Prostate gland (tissue), 2 donors: ENCODE measurements around the gene DCAF15.

Experiments
- CTCF ChIP-seq, 4 experiments: fragments of 200-600 bp in 2 of 4; fragments of 450-650 bp in 2 of 4; sonication (generic) in 2 of 4; IDR thresholded peaks; 1 replicate in 3 of 4; 2 replicates in 1 of 4; pipeline ENCODE4 v1.5.1; 2016 to 2019; ENCODE audit warnings: antibody characterized with exemption in 4 of 4, mild to moderate bottlenecking in 2 of 4, moderate library complexity in 2 of 4
- POLR2A ChIP-seq: fragments of 450-650 bp; IDR thresholded peaks from one replicate; pipeline ENCODE4 v1.6.1; 2016; ENCODE audit warnings: antibody characterized with exemption, mild to moderate bottlenecking

- TF ChIP-seq CTCF (IDR thresholded peaks at IDR 0.05) (no peak), POLR2A (no peak)
Measured at GRCh38 chr19:13984875-13985741, 32.8 kb downstream of the DCAF15 start.
